Measurements from ENCODE around the gene RAB40A.

Gene RAB40A

GRCh38 chrX:103488794-103489193, 30.5 kb downstream of the RAB40A start:
- no peaks in the 10 kb centered on the region for H4K20me1 ChIP-seq (ENCODE audit: low read depth, low read length)
- H2AFZ ChIP-seq (ENCODE audit: low read depth, low read length, severe bottlenecking) = no peak overlapping the region
- no peak overlapping the region for H3K4me3 ChIP-seq (ENCODE audit: insufficient read depth, low read length, poor library complexity, severe bottlenecking)
- no peak overlapping the region for H3K27ac ChIP-seq (ENCODE audit: low read depth, low read length)
- no peak overlapping the region for H3K4me2 ChIP-seq (ENCODE audit: low read depth, low read length, poor library complexity, severe bottlenecking)
- no peaks in the 10 kb centered on the region for H3K9me3 ChIP-seq (ENCODE audit: insufficient read depth, low read length)
- TF ChIP-seq EZH2phosphoT487 (conservative IDR thresholded peaks at IDR 0.05; ENCODE audit: low read length) (no peak), CTCF (IDR thresholded peaks at IDR 0.05; ENCODE audit: insufficient read depth, low read length, poor library complexity, severe bottlenecking) (no peak)
- no peaks in the 10 kb centered on the region for H3K9me2 ChIP-seq (replicated peaks; ENCODE audit: insufficient read depth, low read length)
- H3K79me2 ChIP-seq (ENCODE audit: insufficient read depth, low read length) = no peaks in the 10 kb centered on the region
- no peaks in the 10 kb centered on the region for H3F3A ChIP-seq (ENCODE audit: insufficient read depth)
- H3K36me3 ChIP-seq (ENCODE audit: low read length) = no peaks in the 10 kb centered on the region
- no peak overlapping the region for H3K9ac ChIP-seq (ENCODE audit: low read length)
- no peaks in the 10 kb centered on the region for H3K27me3 ChIP-seq (ENCODE audit: low read length)

- H3F3A ChIP-seq (ENCODE audit: insufficient read depth) = no peaks in the 10 kb centered on the region
- no peaks in the 10 kb centered on the region for H3K9me2 ChIP-seq (replicated peaks; ENCODE audit: insufficient read depth, low read length)
- TF ChIP-seq CTCF (IDR thresholded peaks at IDR 0.05; ENCODE audit: insufficient read depth, low read length, poor library complexity, severe bottlenecking) (no peak), EZH2phosphoT487 (conservative IDR thresholded peaks at IDR 0.05; ENCODE audit: low read length) (no peak)
- no peak overlapping the region for H2AFZ ChIP-seq (ENCODE audit: low read depth, low read length, severe bottlenecking)
- H3K36me3 ChIP-seq (ENCODE audit: low read length) = no peaks in the 10 kb centered on the region
- H4K20me1 ChIP-seq (ENCODE audit: low read depth, low read length) = no peaks in the 10 kb centered on the region
- no peak overlapping the region for H3K9ac ChIP-seq (ENCODE audit: low read length)
- no peaks in the 10 kb centered on the region for H3K79me2 ChIP-seq (ENCODE audit: insufficient read depth, low read length)
- H3K4me2 ChIP-seq (ENCODE audit: low read depth, low read length, poor library complexity, severe bottlenecking) = no peak overlapping the region
- H3K4me3 ChIP-seq (ENCODE audit: insufficient read depth, low read length, poor library complexity, severe bottlenecking) = no peak overlapping the region
- no peak overlapping the region for H3K27ac ChIP-seq (ENCODE audit: low read depth, low read length)
- H3K27me3 ChIP-seq (ENCODE audit: low read length) = no peaks in the 10 kb centered on the region
- no peaks in the 10 kb centered on the region for H3K9me3 ChIP-seq (ENCODE audit: insufficient read depth, low read length)
Measured at GRCh38 chrX:103488332-103488731, 31.0 kb downstream of the RAB40A start.

GRCh38 chrX:103483720-103484119, 35.6 kb downstream of the RAB40A start:
- Histone ChIP-seq H3K9ac (ENCODE audit: low read length) (no peak overlapping the region), H3K4me3 (ENCODE audit: insufficient read depth, low read length, poor library complexity, severe bottlenecking) (no peak overlapping the region), H3K79me2 (ENCODE audit: insufficient read depth, low read length) (no peaks in the 10 kb centered on the region), H3K27ac (ENCODE audit: low read depth, low read length) (no peak overlapping the region), H3K4me2 (ENCODE audit: low read depth, low read length, poor library complexity, severe bottlenecking) (no peak overlapping the region), H3K27me3 (ENCODE audit: low read length) (no peaks in the 10 kb centered on the region), H4K20me1 (ENCODE audit: low read depth, low read length) (no peaks in the 10 kb centered on the region), H3K36me3 (ENCODE audit: low read length) (no peaks in the 10 kb centered on the region), H3K9me3 (ENCODE audit: insufficient read depth, low read length) (no peaks in the 10 kb centered on the region), H2AFZ (ENCODE audit: low read depth, low read length, severe bottlenecking) (no peak overlapping the region), H3F3A (ENCODE audit: insufficient read depth) (no peaks in the 10 kb centered on the region), H3K9me2 (replicated peaks; ENCODE audit: insufficient read depth, low read length) (no peaks in the 10 kb centered on the region)
- no peak for TF ChIP-seq CTCF (IDR thresholded peaks at IDR 0.05; ENCODE audit: insufficient read depth, low read length, poor library complexity, severe bottlenecking)
- no peak for TF ChIP-seq EZH2phosphoT487 (conservative IDR thresholded peaks at IDR 0.05; ENCODE audit: low read length)
